ENCODE data around the gene PRTFDC1. TPM values are rescaled to one million over a fixed set of nuclear protein-coding genes. Genes with fewer than 3 reads are reported as not detected.

The PRTFDC1 gene
- total RNA-seq, 4 donors from 2014 or later = 0.31 to 5.4 (median 2.3) TPM; not detected in 1

- intact Hi-C loops (cut with DNase I; ENCODE audit: low total_unique reads) = no loop called here
Measured at GRCh38 chr10:24984906-24985305, 32.5 kb upstream of the PRTFDC1 start.

GRCh38 chr10:24983946-24984345 is 31.5 kb upstream of the PRTFDC1 start:
- no peaks in the 10 kb centered on the region for H3K36me3 ChIP-seq
- no peaks in the 10 kb centered on the region for H3K27me3 ChIP-seq
- H3K27ac ChIP-seq = no peak overlapping the region
- no peak for TF ChIP-seq CTCF (IDR thresholded peaks at IDR 0.05 in 4 of 5, conservative IDR thresholded peaks at IDR 0.05 in 1 of 5)
- no peak for TF ChIP-seq POLR2A (IDR thresholded peaks at IDR 0.05)
- H3K9me3 ChIP-seq = no peaks in the 10 kb centered on the region
- DNase-seq (no peak), ATAC-seq (no peak)
- in situ Hi-C loops (cut with MboI; ENCODE audit: low sequenced_read_pairs in 4 of 4) = loop anchor here (10.0 to 25.0 kb wide), 3 partner anchors 247 to 347 kb away; no protein-coding TSS in a partner anchor
- H3K4me3 ChIP-seq = no peak overlapping the region
- intact Hi-C loops (cut with DNase I; ENCODE audit: low total_unique reads) = no loop called here
- peaks cover 0 to 3% of the 10 kb centered on the region in 2 donors for H3K4me1 ChIP-seq

More at GRCh38 chr10:24984906-24985305, 32.5 kb upstream of the PRTFDC1 start:
- H3K36me3 ChIP-seq = no peaks in the 10 kb centered on the region
- no peaks in the 10 kb centered on the region for H3K9me3 ChIP-seq
- TF ChIP-seq CTCF (IDR thresholded peaks at IDR 0.05 in 4 of 5, conservative IDR thresholded peaks at IDR 0.05 in 1 of 5) (no peak), POLR2A (IDR thresholded peaks at IDR 0.05) (no peak)
- ATAC-seq = no peak
- peaks cover 0 to 3% of the 10 kb centered on the region in 2 donors for H3K4me1 ChIP-seq
- H3K27me3 ChIP-seq = no peaks in the 10 kb centered on the region
- DNase-seq = no peak
- H3K4me3 ChIP-seq = no peak overlapping the region
- in situ Hi-C loops (cut with MboI; ENCODE audit: low sequenced_read_pairs in 4 of 4) = loop anchor here (10.0 to 25.0 kb wide), 3 partner anchors 248 to 348 kb away; no protein-coding TSS in a partner anchor
- H3K27ac ChIP-seq = no peak overlapping the region

- TF ChIP-seq CTCF (IDR thresholded peaks at IDR 0.05 in 4 of 5, conservative IDR thresholded peaks at IDR 0.05 in 1 of 5) = no peak
- TF ChIP-seq POLR2A (IDR thresholded peaks at IDR 0.05) = no peak
- Histone ChIP-seq H3K27ac (no peak overlapping the region), H3K36me3 (no peaks in the 10 kb centered on the region), H3K27me3 (no peaks in the 10 kb centered on the region), H3K4me1 (peaks cover 0 to 3% of the 10 kb centered on the region in 2 donors), H3K4me3 (no peak overlapping the region), H3K9me3 (no peaks in the 10 kb centered on the region)
- in situ Hi-C loops (cut with MboI; ENCODE audit: low sequenced_read_pairs in 4 of 4) (loop anchor here (10.0 to 25.0 kb wide), 3 partner anchors 246 to 346 kb away; no protein-coding TSS in a partner anchor), intact Hi-C loops (cut with DNase I; ENCODE audit: low total_unique reads) (no loop called here)
- DNase-seq = no peak
- ATAC-seq = no peak
Measured at GRCh38 chr10:24983130-24983529, 30.7 kb upstream of the PRTFDC1 start.

GRCh38 chr10:24982319-24983112 is 30.1 kb upstream of the PRTFDC1 start:
- no peak for ATAC-seq
- H3K27me3 ChIP-seq = no peaks in the 10 kb centered on the region
- no peaks in the 10 kb centered on the region for H3K9me3 ChIP-seq
- no peak for DNase-seq
- intact Hi-C loops (cut with DNase I; ENCODE audit: low total_unique reads) (no loop called here), in situ Hi-C loops (cut with MboI; ENCODE audit: low sequenced_read_pairs in 4 of 4) (loop anchor here (10.0 to 25.0 kb wide), 3 partner anchors 245 to 345 kb away; no protein-coding TSS in a partner anchor)
- H3K36me3 ChIP-seq = no peaks in the 10 kb centered on the region
- no peak overlapping the region for H3K4me3 ChIP-seq
- TF ChIP-seq POLR2A (IDR thresholded peaks at IDR 0.05) = no peak
- H3K4me1 ChIP-seq = peaks cover 0 to 3% of the 10 kb centered on the region in 2 donors
- no peak overlapping the region for H3K27ac ChIP-seq

GRCh38 chr10:24981161-24981710 is 28.8 kb upstream of the PRTFDC1 start:
- no peak overlapping the region for H3K4me3 ChIP-seq
- ATAC-seq (no peak), DNase-seq (no peak)
- H3K9me3 ChIP-seq = no peaks in the 10 kb centered on the region
- H3K4me1 ChIP-seq = peaks cover 0 to 3% of the 10 kb centered on the region in 2 donors
- H3K36me3 ChIP-seq = no peaks in the 10 kb centered on the region
- TF ChIP-seq CTCF (IDR thresholded peaks at IDR 0.05 in 4 of 5, conservative IDR thresholded peaks at IDR 0.05 in 1 of 5) = no peak
- TF ChIP-seq POLR2A (IDR thresholded peaks at IDR 0.05) = no peak
- intact Hi-C loops (cut with DNase I; ENCODE audit: low total_unique reads) (no loop called here), in situ Hi-C loops (cut with MboI; ENCODE audit: low sequenced_read_pairs in 4 of 4) (loop anchor here (10.0 to 25.0 kb wide), 3 partner anchors 244 to 344 kb away; no protein-coding TSS in a partner anchor)
- no peaks in the 10 kb centered on the region for H3K27me3 ChIP-seq
- no peak overlapping the region for H3K27ac ChIP-seq
